Endothelial cell of umbilical vein (primary cell): ENCODE results near the gene IL3. TPM values are rescaled to one million over a fixed set of nuclear protein-coding genes. Genes with fewer than 3 reads are reported as not detected.

Experiments
- BruUV-seq: library from RNA; stranded (reverse); fragments of 400-500 nt; replicated peaks from 2 replicates; lab custom pipeline; 2021; lab: Mats Ljungman, UMichigan
- CTCF ChIA-PET: fragments of 300-600, 350-600 bp; sonication (Branson Sonifier 250); formaldehyde crosslinking; loops from one replicate; lab custom pipeline; 2021; ENCODE audit warnings: antibody characterized with exemption, inconsistent platforms; lab: Charles Lee
- POLR2A ChIA-PET: fragments of 300-600, 350-600 bp; sonication (Branson Sonifier 250); formaldehyde crosslinking; loops from one replicate; lab custom pipeline; 2021; ENCODE audit warnings: antibody characterized with exemption, inconsistent platforms; lab: Charles Lee
- DNase-seq: peaks from one replicate; pipeline ENCODE4 v3.0.0-alpha.2; 2011; ENCODE audit warnings: low read depth, low spot score
- FAIRE-seq: peaks from 2 replicates; lab custom pipeline; 2011; peaks lifted over from hg19 to GRCh38; lab: Jason Lieb, UNC
- H2AFZ ChIP-seq: 2 replicates; pipeline ENCODE4 v1.6.0; 2012; ENCODE audit warnings: low read depth, low read length, control low read depth, inconsistent platforms
- H3K27ac ChIP-seq: 2 replicates; pipeline ENCODE4 v1.5.1; 2011; ENCODE audit warnings: low read depth, mild to moderate bottlenecking, control low read depth, low read length, moderate library complexity; ENCODE audit not compliant: insufficient read depth
- H3K27me3 ChIP-seq, 2 experiments: 2 replicates each; pipeline versions ENCODE4 v1.6.0 to v1.6.1; 2011; ENCODE audit warnings: low read length in 2 of 2, mixed read lengths in 1 of 2; ENCODE audit not compliant: control insufficient read depth in 2 of 2, insufficient read depth in 2 of 2
- H3K36me3 ChIP-seq, 2 experiments: 2 replicates in 1 of 2; 3 replicates in 1 of 2; pipeline ENCODE4 v1.5.1; 2011; ENCODE audit warnings: low read length in 2 of 2, mild to moderate bottlenecking in 1 of 2, moderate library complexity in 1 of 2; ENCODE audit not compliant: control insufficient read depth in 2 of 2, insufficient read depth in 2 of 2; ENCODE audit errors: extremely low read depth in 1 of 2
- H3K4me1 ChIP-seq: 3 replicates; pipeline ENCODE4 v1.5.1; 2011; ENCODE audit warnings: mild to moderate bottlenecking, low read length; ENCODE audit not compliant: control insufficient read depth, insufficient read depth; ENCODE audit errors: extremely low read depth
- H3K4me2 ChIP-seq: 2 replicates; pipeline ENCODE4 v1.6.1; 2011; ENCODE audit warnings: low read length, control low read depth, mixed read lengths; ENCODE audit not compliant: insufficient read depth
- H3K4me3 ChIP-seq, 3 experiments: fragments of 200-600 bp in 1 of 3; sonication (generic), shearing (Covaris generic) in 1 of 3; replicated peaks in 1 of 3; 2 replicates each; pipeline ENCODE4 v1.5.1; 2011 to 2016; ENCODE audit warnings: control low read depth in 3 of 3, low read length in 3 of 3, mild to moderate bottlenecking in 2 of 3, inconsistent platforms in 1 of 3, low read depth in 1 of 3, moderate library complexity in 1 of 3; ENCODE audit not compliant: insufficient read depth in 1 of 3
- H3K79me2 ChIP-seq: 2 replicates; pipeline ENCODE4 v1.6.0; 2012; ENCODE audit warnings: low read length, inconsistent platforms; ENCODE audit not compliant: control insufficient read depth, insufficient read depth
- H3K9ac ChIP-seq: replicated peaks from 2 replicates; pipeline ENCODE3; 2011; ENCODE audit warnings: low read length, control low read depth; ENCODE audit not compliant: insufficient read depth; ENCODE audit errors: extremely low read depth
- H3K9me1 ChIP-seq: replicated peaks from 3 replicates; pipeline ENCODE4 v1.6.0; 2011; ENCODE audit warnings: mild to moderate bottlenecking, low read length; ENCODE audit not compliant: control insufficient read depth, insufficient read depth; ENCODE audit errors: extremely low read depth
- H3K9me3 ChIP-seq: replicated peaks from 2 replicates; pipeline ENCODE4 v1.5.1; 2012; ENCODE audit warnings: low read length, inconsistent platforms; ENCODE audit not compliant: control insufficient read depth, insufficient read depth
- H4K20me1 ChIP-seq: replicated peaks from 2 replicates; pipeline ENCODE3; 2011; ENCODE audit warnings: mild to moderate bottlenecking, low read length; ENCODE audit not compliant: control insufficient read depth, insufficient read depth; ENCODE audit errors: extremely low read depth
- EZH2 ChIP-seq: IDR thresholded peaks from 2 replicates; pipeline ENCODE4 v1.6.1; 2012; ENCODE audit warnings: borderline replicate concordance, low read depth, mild to moderate bottlenecking, moderate library complexity, low read length, inconsistent platforms; ENCODE audit not compliant: severe bottlenecking
- FOS ChIP-seq: IDR thresholded peaks from 2 replicates; pipeline ENCODE4 v1.6.1; 2011; ENCODE audit warnings: mild to moderate bottlenecking, low read length, moderate library complexity, borderline replicate concordance; ENCODE audit not compliant: insufficient read depth
- GATA2 ChIP-seq: IDR thresholded peaks from 2 replicates; pipeline ENCODE4 v1.7.0; 2011; ENCODE audit warnings: low read depth, mild to moderate bottlenecking, moderate library complexity, mixed read lengths, low read length; ENCODE audit not compliant: insufficient read length, insufficient read depth
- JUN ChIP-seq: IDR thresholded peaks from 2 replicates; pipeline ENCODE4 v1.6.1; 2011; ENCODE audit warnings: borderline replicate concordance, low read depth; ENCODE audit not compliant: insufficient read length, insufficient read depth
- MYC ChIP-seq: IDR thresholded peaks from one replicate; pipeline ENCODE4 v1.6.1; 2011; ENCODE audit warnings: mild to moderate bottlenecking, low read depth, low read length
- POLR2A ChIP-seq: IDR thresholded peaks from 2 replicates; pipeline ENCODE4 v1.6.1; 2012; ENCODE audit warnings: low read depth, mild to moderate bottlenecking, control low read depth, low read length
- POLR2AphosphoS5 ChIP-seq: IDR thresholded peaks from 2 replicates; pipeline ENCODE4 v1.6.1; 2012; ENCODE audit warnings: low read depth, mild to moderate bottlenecking, control low read depth, low read length, moderate library complexity; ENCODE audit not compliant: insufficient read depth
- dilution Hi-C: fragments of 300-500 bp; cut with MboI; formaldehyde crosslinking; loops from one replicate; pipeline ENCODE4 v1.15.0; 2019; ENCODE audit warnings: low sequenced_read_pairs; ENCODE audit not compliant: extremely low pct_ligation_motif_present
- intact Hi-C: fragments of 100-400 bp; cut with micrococcal nuclease; formaldehyde crosslinking; loops from one replicate; pipeline ENCODE4 v1.10.0; 2022
- polyA plus RNA-seq, 4 experiments: library from polyadenylated mRNA; depleted of rRNA in 3 of 4; stranded (reverse) in 3 of 4; unstranded in 1 of 4; fragments of >200 nt; gene quantifications; 2 replicates each; pipeline versions ENCODE4 v1.2.1 to v1.2.3, GENCODE V29; 2011 to 2012; ENCODE audit warnings: missing spikeins in 1 of 4
- total RNA-seq: library from RNA; stranded (reverse); gene quantifications from 2 replicates; pipeline ENCODE4 v1.2.3, GENCODE V29; 2021
- TF ChIP-seq, protein P1 (sequence below): IDR thresholded peaks from 2 replicates; pipeline ENCODE4 v1.6.1; 2011; ENCODE audit not compliant: insufficient read depth, insufficient read length
- TF ChIP-seq, protein P2 (sequence below), 2 donors: IDR thresholded peaks; 1 replicate in 1 of 2; 2 replicates in 1 of 2; pipeline ENCODE4 v1.5.1; 2011; ENCODE audit warnings: low read length in 2 of 2, mild to moderate bottlenecking in 2 of 2, moderate library complexity in 2 of 2, control low read depth in 1 of 2, inconsistent platforms in 1 of 2, low read depth in 1 of 2; ENCODE audit not compliant: insufficient read depth in 1 of 2; ENCODE audit errors: extremely low read depth in 1 of 2

The IL3 gene
- total and polyA plus RNA-seq, 2 donors (not counting 3 experiments of a cell fraction or from before 2014, with no cell fraction given) = not detected

DNA sequence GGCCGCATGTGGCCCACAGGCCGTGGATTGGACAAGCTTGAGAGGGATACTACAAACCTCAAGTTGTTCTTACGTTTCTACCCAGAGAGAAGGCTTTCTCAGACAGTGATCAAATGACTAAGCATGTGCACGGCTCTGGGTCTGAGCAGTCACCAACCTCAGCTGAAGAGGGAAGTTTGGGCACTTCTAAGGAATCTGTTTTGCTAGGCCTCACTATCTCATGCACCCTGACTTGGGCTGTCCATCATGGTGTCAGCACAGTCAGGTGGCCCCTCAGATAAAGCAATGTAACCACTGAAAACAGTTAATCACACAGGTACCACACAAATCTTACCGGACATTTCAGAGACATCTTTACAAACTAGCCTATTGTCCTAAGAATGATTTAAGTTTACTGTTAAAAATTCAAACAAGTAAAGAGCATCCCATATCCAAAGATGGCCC, 37.7 kb downstream of the IL3 start:
- FAIRE-seq (no peak), DNase-seq (no peak)
- intact Hi-C loops (no loop called here), dilution Hi-C loops (no loop called here)
- Histone ChIP-seq H4K20me1 (no peaks in the 10 kb centered on the region), H3K27me3 (no peaks in the 10 kb centered on the region), H3K9me3 (no peaks in the 10 kb centered on the region), H3K9me1 (no peaks in the 10 kb centered on the region), H2AFZ (no peak overlapping the region), H3K36me3 (no peaks in the 10 kb centered on the region), H3K9ac (no peak overlapping the region), H3K4me2 (no peak overlapping the region), H3K27ac (no peak overlapping the region), H3K79me2 (no peaks in the 10 kb centered on the region), H3K4me1 (peaks cover 20% of the 10 kb centered on the region), H3K4me3 (no peak overlapping the region)
- TF ChIP-seq POLR2A (no peak), FOS (no peak), EZH2 (no peak), MYC (no peak), JUN (no peak), POLR2AphosphoS5 (no peak), GATA2 (no peak)
- TF ChIP-seq, protein P1, sequence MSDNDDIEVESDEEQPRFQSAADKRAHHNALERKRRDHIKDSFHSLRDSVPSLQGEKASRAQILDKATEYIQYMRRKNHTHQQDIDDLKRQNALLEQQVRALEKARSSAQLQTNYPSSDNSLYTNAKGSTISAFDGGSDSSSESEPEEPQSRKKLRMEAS = no peak
- TF ChIP-seq, protein P2, sequence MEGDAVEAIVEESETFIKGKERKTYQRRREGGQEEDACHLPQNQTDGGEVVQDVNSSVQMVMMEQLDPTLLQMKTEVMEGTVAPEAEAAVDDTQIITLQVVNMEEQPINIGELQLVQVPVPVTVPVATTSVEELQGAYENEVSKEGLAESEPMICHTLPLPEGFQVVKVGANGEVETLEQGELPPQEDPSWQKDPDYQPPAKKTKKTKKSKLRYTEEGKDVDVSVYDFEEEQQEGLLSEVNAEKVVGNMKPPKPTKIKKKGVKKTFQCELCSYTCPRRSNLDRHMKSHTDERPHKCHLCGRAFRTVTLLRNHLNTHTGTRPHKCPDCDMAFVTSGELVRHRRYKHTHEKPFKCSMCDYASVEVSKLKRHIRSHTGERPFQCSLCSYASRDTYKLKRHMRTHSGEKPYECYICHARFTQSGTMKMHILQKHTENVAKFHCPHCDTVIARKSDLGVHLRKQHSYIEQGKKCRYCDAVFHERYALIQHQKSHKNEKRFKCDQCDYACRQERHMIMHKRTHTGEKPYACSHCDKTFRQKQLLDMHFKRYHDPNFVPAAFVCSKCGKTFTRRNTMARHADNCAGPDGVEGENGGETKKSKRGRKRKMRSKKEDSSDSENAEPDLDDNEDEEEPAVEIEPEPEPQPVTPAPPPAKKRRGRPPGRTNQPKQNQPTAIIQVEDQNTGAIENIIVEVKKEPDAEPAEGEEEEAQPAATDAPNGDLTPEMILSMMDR (IDR thresholded peaks at IDR 0.05; ENCODE audit: extremely low read depth in 1 of 2, insufficient read depth in 1 of 2, low read depth in 1 of 2, low read length in 2 of 2) = no peak
- CTCF ChIA-PET = no interaction called here
- no TSS peak for BruUV-seq
- POLR2A ChIA-PET = no interaction called here
